ENCODE measurements around the gene AKAP6. TPM values are rescaled to one million over a fixed set of nuclear protein-coding genes. Genes with fewer than 3 reads are reported as not detected.

The AKAP6 gene
- total RNA-seq, 1 donor from 2014 or later: 2.8 TPM

DNA sequence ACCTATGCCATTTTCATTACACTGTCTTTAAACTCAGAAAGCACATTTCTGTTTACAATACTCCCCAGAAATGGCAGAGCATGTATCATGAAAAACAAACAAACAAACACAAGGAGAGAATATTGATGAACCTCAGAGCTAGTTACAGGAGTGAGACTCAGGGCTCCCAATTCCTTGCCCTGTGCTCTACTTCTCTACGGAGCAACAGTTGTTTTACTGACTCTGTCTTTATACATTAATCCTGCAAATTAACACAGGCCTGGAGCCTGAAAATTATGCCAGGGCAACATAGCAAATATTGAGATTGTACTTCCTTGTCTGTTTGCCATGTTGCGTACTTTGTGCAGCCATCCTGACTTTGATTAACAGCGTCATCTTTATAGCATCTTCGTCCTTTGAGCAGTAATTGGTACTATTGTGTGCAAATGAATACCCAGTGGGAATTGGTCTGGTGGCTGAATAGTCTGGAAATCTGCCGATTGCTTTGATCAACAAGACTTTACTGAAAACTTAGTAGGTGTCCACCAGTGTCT is 15.2 kb upstream of the AKAP6 start:
- Histone ChIP-seq H3K36me3 (ENCODE audit: insufficient read depth, low read length) (no peaks in the 10 kb centered on the region), H3K27ac (ENCODE audit: low read depth, low read length) (no peak overlapping the region), H2AFZ (ENCODE audit: low read depth, low read length) (no peak overlapping the region), H3K4me3 (ENCODE audit: insufficient read depth, low read depth, low read length) (no peak overlapping the region), H4K20me1 (ENCODE audit: insufficient read depth, low read length) (no peaks in the 10 kb centered on the region), H3K9ac (ENCODE audit: low read length) (no peak overlapping the region), H3K27me3 (ENCODE audit: insufficient read depth, low read length) (no peaks in the 10 kb centered on the region), H3K4me2 (ENCODE audit: low read length) (no peak overlapping the region), H3K4me1 (ENCODE audit: insufficient read depth, low read length) (no peaks in the 10 kb centered on the region), H3K79me2 (ENCODE audit: insufficient read depth, low read length) (no peaks in the 10 kb centered on the region), H3K9me3 (ENCODE audit: insufficient read depth, low read depth, low read length) (no peaks in the 10 kb centered on the region)
- H3K9me3 Mint-ChIP-seq (ENCODE audit: unreplicated experiment): no peaks in the 10 kb centered on the region
- no peaks in the 10 kb centered on the region for H3K36me3 Mint-ChIP-seq (ENCODE audit: low read depth, unreplicated experiment)
- no peak overlapping the region for H3K27ac Mint-ChIP-seq (ENCODE audit: unreplicated experiment)
- no peaks in the 10 kb centered on the region for H3K27me3 Mint-ChIP-seq (ENCODE audit: low read depth, unreplicated experiment)
- FAIRE-seq (no peak), DNase-seq (ENCODE audit: low read depth) (no peak)
- H3K4me1 Mint-ChIP-seq (ENCODE audit: low read depth, unreplicated experiment): peaks cover 7% of the 10 kb centered on the region
- no peak overlapping the region for H3K4me3 Mint-ChIP-seq (ENCODE audit: unreplicated experiment)
- TF ChIP-seq EZH2 (IDR thresholded peaks at IDR 0.05; ENCODE audit: insufficient read depth, low read length): no peak
- TF ChIP-seq, protein P1, sequence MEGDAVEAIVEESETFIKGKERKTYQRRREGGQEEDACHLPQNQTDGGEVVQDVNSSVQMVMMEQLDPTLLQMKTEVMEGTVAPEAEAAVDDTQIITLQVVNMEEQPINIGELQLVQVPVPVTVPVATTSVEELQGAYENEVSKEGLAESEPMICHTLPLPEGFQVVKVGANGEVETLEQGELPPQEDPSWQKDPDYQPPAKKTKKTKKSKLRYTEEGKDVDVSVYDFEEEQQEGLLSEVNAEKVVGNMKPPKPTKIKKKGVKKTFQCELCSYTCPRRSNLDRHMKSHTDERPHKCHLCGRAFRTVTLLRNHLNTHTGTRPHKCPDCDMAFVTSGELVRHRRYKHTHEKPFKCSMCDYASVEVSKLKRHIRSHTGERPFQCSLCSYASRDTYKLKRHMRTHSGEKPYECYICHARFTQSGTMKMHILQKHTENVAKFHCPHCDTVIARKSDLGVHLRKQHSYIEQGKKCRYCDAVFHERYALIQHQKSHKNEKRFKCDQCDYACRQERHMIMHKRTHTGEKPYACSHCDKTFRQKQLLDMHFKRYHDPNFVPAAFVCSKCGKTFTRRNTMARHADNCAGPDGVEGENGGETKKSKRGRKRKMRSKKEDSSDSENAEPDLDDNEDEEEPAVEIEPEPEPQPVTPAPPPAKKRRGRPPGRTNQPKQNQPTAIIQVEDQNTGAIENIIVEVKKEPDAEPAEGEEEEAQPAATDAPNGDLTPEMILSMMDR (IDR thresholded peaks at IDR 0.05; ENCODE audit: insufficient read depth, low read depth, low read length): no peak

DNA sequence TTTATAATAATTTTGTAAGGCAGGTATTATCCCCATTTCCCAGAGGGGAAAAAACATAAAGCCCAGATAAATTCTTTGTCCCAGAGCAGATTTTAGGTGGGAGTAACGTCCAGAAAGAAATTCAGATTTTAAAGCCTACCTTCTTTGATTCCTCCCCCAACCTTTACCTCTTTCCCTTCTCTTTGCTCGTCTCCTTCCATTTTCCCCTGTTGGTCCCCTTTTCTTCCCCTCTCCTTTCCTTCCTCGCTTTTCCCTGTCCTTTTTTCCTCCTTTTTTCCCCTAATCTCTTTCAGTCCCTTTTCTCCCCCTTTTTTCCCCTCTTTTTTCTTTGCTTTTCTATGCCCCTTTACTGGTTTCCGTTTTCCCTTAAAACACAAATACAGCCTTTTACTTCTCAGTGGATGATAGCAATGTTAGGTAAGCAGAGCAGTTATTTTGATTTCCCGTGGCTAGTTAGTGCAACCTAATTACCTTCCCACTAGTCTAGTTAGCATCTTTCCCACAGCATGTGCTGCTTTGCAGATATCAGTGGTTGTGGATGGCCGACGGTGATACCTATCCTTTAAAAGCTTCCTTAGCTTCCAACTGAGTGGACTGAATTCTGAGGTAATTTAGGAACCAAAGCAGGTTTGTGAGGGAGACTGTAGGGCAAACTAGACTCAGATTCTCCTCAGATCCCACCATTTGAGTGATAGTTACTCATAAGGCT is 10.9 kb upstream of the AKAP6 start:
- H3K4me2 ChIP-seq (ENCODE audit: low read length): no peak overlapping the region
- no peaks in the 10 kb centered on the region for H4K20me1 ChIP-seq (ENCODE audit: insufficient read depth, low read length)
- H3K27ac ChIP-seq (ENCODE audit: low read depth, low read length): no peak overlapping the region
- TF ChIP-seq, protein P1 (IDR thresholded peaks at IDR 0.05; ENCODE audit: insufficient read depth, low read depth, low read length): no peak
- TF ChIP-seq EZH2 (IDR thresholded peaks at IDR 0.05; ENCODE audit: insufficient read depth, low read length): no peak
- H3K27me3 Mint-ChIP-seq (ENCODE audit: low read depth, unreplicated experiment): no peaks in the 10 kb centered on the region
- H3K4me3 ChIP-seq (ENCODE audit: insufficient read depth, low read depth, low read length): no peak overlapping the region
- H3K4me3 Mint-ChIP-seq (ENCODE audit: unreplicated experiment): no peak overlapping the region
- no peaks in the 10 kb centered on the region for H3K4me1 Mint-ChIP-seq (ENCODE audit: low read depth, unreplicated experiment)
- DNase-seq (ENCODE audit: low read depth) (no peak), FAIRE-seq (no peak)
- H3K36me3 ChIP-seq (ENCODE audit: insufficient read depth, low read length): no peaks in the 10 kb centered on the region
- no peaks in the 10 kb centered on the region for H3K27me3 ChIP-seq (ENCODE audit: insufficient read depth, low read length)
- no peaks in the 10 kb centered on the region for H3K36me3 Mint-ChIP-seq (ENCODE audit: low read depth, unreplicated experiment)
- H3K9ac ChIP-seq (ENCODE audit: low read length): no peak overlapping the region
- no peaks in the 10 kb centered on the region for H3K9me3 ChIP-seq (ENCODE audit: insufficient read depth, low read depth, low read length)
- H3K27ac Mint-ChIP-seq (ENCODE audit: unreplicated experiment): no peak overlapping the region
- H3K4me1 ChIP-seq (ENCODE audit: insufficient read depth, low read length): no peaks in the 10 kb centered on the region
- H3K79me2 ChIP-seq (ENCODE audit: insufficient read depth, low read length): no peaks in the 10 kb centered on the region
- no peaks in the 10 kb centered on the region for H3K9me3 Mint-ChIP-seq (ENCODE audit: unreplicated experiment)
- H2AFZ ChIP-seq (ENCODE audit: low read depth, low read length): no peak overlapping the region
